Activated CD8-positive, alpha-beta T cell treated with anti-CD3 and anti-CD28 coated beads, Interleukin-2, amount 10 ng/mL, durations not matched to agents 7 days and 5 days (primary cell): Measurements from ENCODE around the gene GNG12. TPM values are rescaled to one million over a fixed set of nuclear protein-coding genes. Genes with fewer than 3 reads are reported as not detected.

Experiments
- ATAC-seq: fragments of 150-1000 bp; cut with Tn5 transposase; one replicate; pipeline ENCODE4 v1.10.0; 2021; ENCODE audit warnings: moderate library complexity
- CTCF ChIA-PET: fragments of 350-600 bp; sonication (Branson Sonifier 250); formaldehyde crosslinking; loops from one replicate; lab custom pipeline; 2021; ENCODE audit warnings: antibody characterized with exemption; lab: Charles Lee
- POLR2A ChIA-PET: fragments of 350-600 bp; sonication (Branson Sonifier 250); formaldehyde crosslinking; loops from one replicate; lab custom pipeline; 2021; ENCODE audit warnings: antibody characterized with exemption; lab: Charles Lee
- DNase-seq: peaks from one replicate; pipeline ENCODE4 v3.0.0-alpha.2; 2020
- H3K27ac Mint-ChIP-seq: one replicate; pipeline ENCODE4 v1.8.0; 2021; ENCODE audit warnings: mild to moderate bottlenecking, mixed read lengths
- H3K27me3 Mint-ChIP-seq: one replicate; pipeline ENCODE4 v1.8.0; 2021; ENCODE audit warnings: low read depth, mixed read lengths
- H3K36me3 Mint-ChIP-seq: one replicate; pipeline ENCODE4 v1.8.0; 2021; ENCODE audit warnings: low read depth, mixed read lengths
- H3K4me1 Mint-ChIP-seq: one replicate; pipeline ENCODE4 v1.8.0; 2021; ENCODE audit warnings: low read depth, mixed read lengths
- H3K4me3 Mint-ChIP-seq: one replicate; pipeline ENCODE4 v1.8.0; 2021; ENCODE audit warnings: mild to moderate bottlenecking, mixed read lengths
- H3K9me3 Mint-ChIP-seq: one replicate; pipeline ENCODE4 v1.8.0; 2022; ENCODE audit warnings: mixed read lengths; ENCODE audit not compliant: insufficient read depth
- total RNA-seq, 2 experiments: library from RNA; stranded (reverse); gene quantifications; one replicate each; pipeline ENCODE4 v1.2.3, GENCODE V29; 2021

The GNG12 gene
- total RNA-seq, 2 experiments from 2014 or later = not detected

GRCh38 chr1:67838180-67838910, 5.1 kb upstream of the GNG12 start:
- Mint-ChIP-seq H3K9me3 (no peaks in the 10 kb centered on the region), H3K4me3 (no peak overlapping the region), H3K27me3 (peaks cover 63% of the 10 kb centered on the region), H3K27ac (no peak overlapping the region), H3K36me3 (no peaks in the 10 kb centered on the region), H3K4me1 (peaks cover 18% of the 10 kb centered on the region)
- no peak for ATAC-seq
- ChIA-PET POLR2A (no interaction called here), CTCF (interaction anchor here (1.2 kb wide), 1 partner anchor 12 kb away, joined by 5 read pairs; no protein-coding TSS in a partner anchor)
- DNase-seq = no peak

GRCh38 chr1:67836769-67837168, 3.5 kb upstream of the GNG12 start:
- Mint-ChIP-seq H3K9me3 (no peaks in the 10 kb centered on the region), H3K4me1 (peaks cover 24% of the 10 kb centered on the region), H3K36me3 (no peaks in the 10 kb centered on the region), H3K4me3 (no peak overlapping the region), H3K27me3 (peaks cover 65% of the 10 kb centered on the region), H3K27ac (no peak overlapping the region)
- ChIA-PET CTCF (no interaction called here), POLR2A (no interaction called here)
- ATAC-seq = no peak
- DNase-seq = no peak

- Mint-ChIP-seq H3K27me3 (peaks cover 65% of the 10 kb centered on the region), H3K4me1 (peaks cover 26% of the 10 kb centered on the region), H3K36me3 (no peaks in the 10 kb centered on the region), H3K9me3 (no peaks in the 10 kb centered on the region), H3K4me3 (no peak overlapping the region), H3K27ac (no peak overlapping the region)
- DNase-seq (no peak), ATAC-seq (no peak)
- ChIA-PET POLR2A (no interaction called here), CTCF (no interaction called here)
Observed at GRCh38 chr1:67835663-67836452, 2.6 kb upstream of the GNG12 start.

DNA sequence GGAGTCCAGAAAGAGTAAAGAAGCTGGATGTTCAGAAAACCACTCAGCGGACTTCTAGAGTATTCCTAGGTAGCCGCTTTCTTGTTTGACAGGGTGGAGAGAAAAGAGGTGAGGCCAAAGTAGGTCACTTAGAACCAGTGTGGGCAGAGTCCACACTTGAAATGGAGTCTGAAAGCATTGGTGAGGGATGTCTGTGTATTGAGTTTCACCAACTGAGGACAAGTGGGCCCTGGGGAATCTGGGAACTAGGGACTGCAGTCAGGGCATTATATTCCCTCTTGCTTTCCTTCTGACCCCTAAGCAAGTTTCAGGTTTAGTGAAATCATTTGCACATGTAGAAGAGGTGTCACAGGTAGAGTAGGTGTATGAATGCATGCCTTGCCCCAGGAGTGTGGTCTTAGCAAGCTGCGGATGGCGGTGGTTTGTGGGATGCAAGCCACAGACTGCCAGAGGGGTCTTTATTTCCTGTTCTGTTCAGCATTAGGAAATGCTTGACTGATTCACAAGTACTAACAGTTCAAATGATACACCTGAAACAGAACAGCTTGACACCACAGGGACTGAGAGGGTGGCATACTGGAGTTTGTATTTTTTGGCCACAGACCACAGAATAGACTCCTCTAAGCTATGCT, 1.1 kb upstream of the GNG12 start:
- no peak overlapping the region for H3K4me3 Mint-ChIP-seq
- H3K27ac Mint-ChIP-seq = no peak overlapping the region
- ATAC-seq = peak; percentile 12
- peaks cover 26% of the 10 kb centered on the region for H3K4me1 Mint-ChIP-seq
- ChIA-PET POLR2A (no interaction called here), CTCF (interaction anchor here (0.6 to 0.8 kb wide), 2 partner anchors 16 to 299 kb away, joined by 3 read pairs; no protein-coding TSS in a partner anchor)
- H3K9me3 Mint-ChIP-seq = no peaks in the 10 kb centered on the region
- no peaks in the 10 kb centered on the region for H3K36me3 Mint-ChIP-seq
- H3K27me3 Mint-ChIP-seq = peaks cover 61% of the 10 kb centered on the region
- DNase-seq = peak; percentile 36

DNA sequence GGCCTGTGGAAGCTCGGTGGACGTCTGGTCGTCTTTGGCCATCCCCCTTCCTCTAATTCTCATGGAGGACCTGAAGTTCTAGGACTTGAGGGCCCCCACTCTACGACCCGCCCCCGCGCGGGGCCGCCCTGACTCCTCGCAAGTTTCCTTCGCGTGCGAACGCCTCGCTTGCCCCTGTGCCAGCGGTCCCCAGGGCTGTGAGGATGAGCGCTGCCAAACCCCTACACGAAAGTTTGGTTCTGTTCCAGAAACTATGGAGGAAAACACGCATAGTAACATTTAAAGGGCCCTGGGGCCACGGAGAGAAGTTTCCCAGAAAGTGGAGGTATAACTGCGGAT, 304 bp upstream of the GNG12 start:
- no peak for DNase-seq
- Mint-ChIP-seq H3K27ac (no peak overlapping the region), H3K36me3 (no peaks in the 10 kb centered on the region), H3K4me1 (peaks cover 26% of the 10 kb centered on the region), H3K9me3 (no peaks in the 10 kb centered on the region), H3K27me3 (peaks cover 61% of the 10 kb centered on the region), H3K4me3 (peak overlapping the region; percentile 54)
- ChIA-PET POLR2A (no interaction called here), CTCF (no interaction called here)
- ATAC-seq = peak; percentile 34

DNA sequence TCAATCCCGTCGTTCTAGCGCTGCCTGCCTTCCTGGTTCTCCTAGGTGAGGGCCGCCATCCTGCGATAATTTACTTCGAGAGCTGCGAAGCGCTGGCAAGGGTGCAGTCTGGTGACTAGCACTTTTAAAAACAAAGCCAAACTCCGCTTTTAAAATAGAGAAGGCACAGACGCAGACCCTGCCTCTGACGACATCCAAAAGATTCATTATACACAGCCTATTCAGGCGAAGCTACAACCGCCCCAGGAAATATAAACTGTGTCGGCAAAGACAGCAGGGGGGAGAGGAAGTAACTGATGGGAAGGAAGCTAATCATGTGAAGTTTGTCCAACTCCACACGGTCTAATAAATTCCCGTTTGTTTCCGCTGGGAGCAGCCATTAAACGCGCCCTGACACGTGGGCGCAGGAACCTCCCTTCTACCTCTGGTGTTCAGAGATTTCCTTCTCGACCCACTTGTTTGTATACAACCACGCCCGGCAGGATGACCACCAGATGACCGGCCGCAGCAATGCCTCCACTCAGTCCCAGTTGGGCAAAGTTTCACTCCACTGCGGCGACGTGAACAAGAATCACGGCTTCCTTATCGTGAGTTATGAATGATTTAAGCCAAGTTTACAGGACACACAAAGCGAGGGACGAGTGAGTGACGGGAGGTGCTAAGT, 1.3 kb downstream of the GNG12 start:
- POLR2A ChIA-PET = interaction anchor here (0.7 kb wide), 1 partner anchor 289 kb away, joined by 3 read pairs; no protein-coding TSS in a partner anchor
- peaks cover 53% of the 10 kb centered on the region for H3K27me3 Mint-ChIP-seq
- CTCF ChIA-PET = interaction anchor here (0.7 to 3.0 kb wide), 4 partner anchors 18 to 275 kb away, joined by 3 to 12 read pairs (median 3); no protein-coding TSS in a partner anchor

DNA sequence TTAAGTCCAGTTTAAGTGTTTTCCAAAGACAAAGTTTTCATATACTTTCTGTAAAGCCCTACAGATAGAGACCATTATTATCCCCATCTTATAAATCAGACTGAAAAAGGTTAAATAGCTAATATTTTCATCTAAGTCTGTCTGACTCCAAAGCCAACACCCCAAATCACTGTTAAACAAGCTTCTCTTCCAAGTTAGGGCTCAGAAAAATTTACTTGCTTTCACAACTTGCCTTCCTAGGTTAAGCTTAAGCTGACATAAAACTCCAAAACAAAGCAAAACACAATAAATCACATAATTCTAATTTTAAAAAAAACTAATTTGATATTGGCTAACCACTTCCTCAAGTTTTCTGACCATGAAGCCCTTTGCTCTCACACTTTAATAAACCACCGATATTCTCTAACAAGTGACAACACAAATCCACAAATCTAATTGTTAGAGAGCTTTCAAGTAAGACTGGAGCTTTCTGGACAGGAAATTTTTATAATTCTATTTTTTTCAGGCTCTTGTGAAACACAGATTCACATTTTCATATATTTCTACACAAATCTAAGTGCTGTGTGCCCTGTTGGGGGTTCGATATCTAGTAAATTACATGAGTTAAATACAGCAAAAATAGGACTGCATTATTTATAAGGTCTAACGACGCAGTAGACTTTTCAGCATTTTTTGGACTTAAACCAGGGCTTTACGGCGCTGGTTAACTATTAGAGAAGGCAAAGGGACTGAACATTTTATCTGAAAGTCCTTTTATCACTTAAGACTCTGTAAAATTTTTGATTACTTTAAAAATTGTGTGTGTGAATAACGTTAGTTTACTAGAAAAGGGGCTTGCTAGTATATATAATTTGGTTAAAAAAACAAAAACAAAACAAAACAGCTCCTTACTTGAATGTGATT, 2.1 kb downstream of the GNG12 start:
- no peaks in the 10 kb centered on the region for H3K36me3 Mint-ChIP-seq
- no peak overlapping the region for H3K27ac Mint-ChIP-seq
- H3K27me3 Mint-ChIP-seq = peaks cover 55% of the 10 kb centered on the region
- peaks cover 26% of the 10 kb centered on the region for H3K4me1 Mint-ChIP-seq
- DNase-seq = no peak
- POLR2A ChIA-PET = interaction anchor here (0.7 kb wide), 1 partner anchor 290 kb away, joined by 3 read pairs; no protein-coding TSS in a partner anchor
- CTCF ChIA-PET = interaction anchor here (1.6 to 3.0 kb wide), 2 partner anchors 65 to 274 kb away, joined by 3 to 12 read pairs; no protein-coding TSS in a partner anchor
- H3K4me3 Mint-ChIP-seq = no peak overlapping the region
- H3K9me3 Mint-ChIP-seq = no peaks in the 10 kb centered on the region
- no peak for ATAC-seq

More for the DNA sequence above, 1.3 kb downstream of the GNG12 start:
- Mint-ChIP-seq H3K9me3 (no peaks in the 10 kb centered on the region), H3K4me3 (peak overlapping the region; percentile 60), H3K27ac (no peak overlapping the region), H3K36me3 (no peaks in the 10 kb centered on the region), H3K4me1 (peaks cover 26% of the 10 kb centered on the region)
- no peak for DNase-seq
- ATAC-seq = no peak

DNA sequence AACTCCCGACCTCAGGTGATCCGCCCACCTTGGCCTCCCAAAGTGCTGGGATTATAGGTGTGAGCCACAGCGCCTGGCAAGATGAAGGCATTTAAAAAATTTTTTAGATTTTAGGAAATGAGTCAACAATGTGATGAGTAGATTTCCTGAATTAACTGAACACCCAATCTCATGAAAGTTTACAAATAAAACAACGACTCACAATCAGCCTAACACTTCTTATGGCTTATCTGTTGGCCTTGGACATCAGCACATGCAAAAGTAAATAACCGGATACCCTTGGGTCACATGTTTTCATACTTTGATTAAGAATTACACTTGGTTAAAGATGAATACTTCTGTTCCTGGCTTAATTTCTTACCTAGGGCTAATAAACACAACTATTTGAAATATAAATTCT, 3.0 kb downstream of the GNG12 start:
- CTCF ChIA-PET = interaction anchor here (3.0 kb wide), 1 partner anchor 64 kb away, joined by 12 read pairs; no protein-coding TSS in a partner anchor
- Mint-ChIP-seq H3K9me3 (no peaks in the 10 kb centered on the region), H3K4me1 (peaks cover 26% of the 10 kb centered on the region), H3K27ac (no peak overlapping the region), H3K27me3 (peaks cover 55% of the 10 kb centered on the region), H3K36me3 (no peaks in the 10 kb centered on the region), H3K4me3 (no peak overlapping the region)
- POLR2A ChIA-PET = no interaction called here
- ATAC-seq (no peak), DNase-seq (no peak)

GRCh38 chr1:67827688-67828087, 5.6 kb downstream of the GNG12 start:
- CTCF ChIA-PET = no interaction called here
- H3K36me3 Mint-ChIP-seq = no peaks in the 10 kb centered on the region

GRCh38 chr1:67825591-67825990, 7.7 kb downstream of the GNG12 start:
- no peak for DNase-seq
- no peaks in the 10 kb centered on the region for H3K4me1 Mint-ChIP-seq

More at GRCh38 chr1:67827688-67828087, 5.6 kb downstream of the GNG12 start:
- Mint-ChIP-seq H3K9me3 (no peaks in the 10 kb centered on the region), H3K4me1 (peaks cover 8% of the 10 kb centered on the region), H3K4me3 (no peak overlapping the region), H3K27me3 (peaks cover 53% of the 10 kb centered on the region), H3K27ac (no peak overlapping the region)
- ATAC-seq (no peak), DNase-seq (no peak)
- POLR2A ChIA-PET = no interaction called here

More at GRCh38 chr1:67825591-67825990, 7.7 kb downstream of the GNG12 start:
- ATAC-seq = no peak
- ChIA-PET CTCF (no interaction called here), POLR2A (no interaction called here)
- H3K27ac Mint-ChIP-seq = no peak overlapping the region
- H3K9me3 Mint-ChIP-seq = no peaks in the 10 kb centered on the region
- H3K36me3 Mint-ChIP-seq = no peaks in the 10 kb centered on the region
- H3K4me3 Mint-ChIP-seq = no peak overlapping the region
- peaks cover 34% of the 10 kb centered on the region for H3K27me3 Mint-ChIP-seq
